Effector memory CD4-positive, alpha-beta T cell (primary cell): ENCODE results near the gene OPRM1.
"Not testable (repeated sequence)": the region's sequence is repeated elsewhere in the genome, so short reads cannot be mapped to it uniquely, and the experiment has no call there.

ENCODE experiments used
- DNase-seq, 3 donors: peaks; one replicate each; pipeline ENCODE4 v3.0.0-alpha.2; 2020
- H3K27ac ChIP-seq: 2 replicates; pipeline ENCODE4 v1.7.0; 2013; ENCODE audit warnings: mild to moderate bottlenecking, low read length, moderate library complexity; ENCODE audit not compliant: insufficient read depth, poor library complexity, severe bottlenecking
- H3K27me3 ChIP-seq: replicated peaks from 2 replicates; pipeline ENCODE4 v1.7.0; 2013; ENCODE audit warnings: mild to moderate bottlenecking, low read length; ENCODE audit not compliant: insufficient read depth, control insufficient read depth, poor library complexity, severe bottlenecking
- H3K36me3 ChIP-seq: 2 replicates; pipeline ENCODE4 v1.7.0; 2013; ENCODE audit warnings: mild to moderate bottlenecking, low read length, moderate library complexity; ENCODE audit not compliant: control insufficient read depth, insufficient read depth
- H3K4me1 ChIP-seq: 2 replicates; pipeline ENCODE4 v1.7.0; 2013; ENCODE audit warnings: low read length, mild to moderate bottlenecking; ENCODE audit not compliant: control insufficient read depth, insufficient read depth, poor library complexity, severe bottlenecking
- H3K4me3 ChIP-seq: 2 replicates; pipeline ENCODE4 v1.7.0; 2013; ENCODE audit warnings: low read length, low read depth, mild to moderate bottlenecking; ENCODE audit not compliant: insufficient read depth, poor library complexity, severe bottlenecking
- H3K9me3 ChIP-seq: 2 replicates; pipeline ENCODE4 v1.7.0; 2013; ENCODE audit warnings: mild to moderate bottlenecking, low read length, moderate library complexity; ENCODE audit not compliant: control insufficient read depth

Gene OPRM1

DNA sequence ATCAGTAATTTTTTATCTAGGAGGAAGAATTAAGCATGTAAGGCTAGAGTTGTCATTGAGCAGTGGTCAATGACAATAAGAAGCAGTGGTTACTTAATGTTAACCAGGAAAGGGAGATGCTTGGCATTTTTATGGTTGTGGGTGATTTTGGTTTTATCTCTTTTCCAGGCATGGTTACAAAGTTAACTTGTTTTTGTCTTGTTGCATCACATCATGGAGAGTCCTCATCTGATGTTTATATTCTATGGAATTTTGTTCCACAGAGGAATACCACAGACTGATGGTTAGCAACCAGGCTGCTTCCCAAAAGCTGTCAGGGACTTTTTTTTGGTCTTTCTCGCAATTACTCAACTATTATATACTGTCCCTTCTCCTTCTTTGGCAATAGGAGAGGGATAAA, 32.7 kb downstream of the OPRM1 start:
- H3K4me3 ChIP-seq: no peak overlapping the region

DNA sequence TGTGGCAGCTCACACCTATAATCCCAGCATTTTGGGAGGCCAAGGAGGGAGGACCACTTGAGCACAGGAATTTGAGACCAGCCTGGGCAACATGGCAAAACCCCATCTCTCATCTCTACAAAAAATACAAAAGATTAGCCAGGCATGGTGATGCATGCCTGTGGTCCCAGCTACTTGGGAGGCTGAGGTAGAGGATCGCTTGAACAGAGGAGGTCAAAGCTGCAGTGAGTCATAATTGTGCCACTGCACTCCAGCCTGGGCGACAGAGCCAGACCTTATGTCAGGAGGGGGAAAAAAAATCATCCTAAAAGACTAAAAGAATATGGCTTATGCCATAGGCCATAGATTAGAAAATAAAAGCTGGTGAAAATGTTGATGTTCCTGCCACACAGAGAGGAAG, 39.6 kb downstream of the OPRM1 start:
- not testable (repeated sequence) for H3K9me3 ChIP-seq, H3K4me1 ChIP-seq, H3K27ac ChIP-seq, H3K4me3 ChIP-seq, DNase-seq, H3K27me3 ChIP-seq, H3K36me3 ChIP-seq

More for the DNA sequence above, 32.7 kb downstream of the OPRM1 start:
- no peaks in the 10 kb centered on the region for H3K36me3 ChIP-seq
- H3K4me1 ChIP-seq: no peaks in the 10 kb centered on the region
- DNase-seq: no peak
- H3K9me3 ChIP-seq: no peaks in the 10 kb centered on the region
- no peaks in the 10 kb centered on the region for H3K27me3 ChIP-seq
- H3K27ac ChIP-seq: no peak overlapping the region

DNA sequence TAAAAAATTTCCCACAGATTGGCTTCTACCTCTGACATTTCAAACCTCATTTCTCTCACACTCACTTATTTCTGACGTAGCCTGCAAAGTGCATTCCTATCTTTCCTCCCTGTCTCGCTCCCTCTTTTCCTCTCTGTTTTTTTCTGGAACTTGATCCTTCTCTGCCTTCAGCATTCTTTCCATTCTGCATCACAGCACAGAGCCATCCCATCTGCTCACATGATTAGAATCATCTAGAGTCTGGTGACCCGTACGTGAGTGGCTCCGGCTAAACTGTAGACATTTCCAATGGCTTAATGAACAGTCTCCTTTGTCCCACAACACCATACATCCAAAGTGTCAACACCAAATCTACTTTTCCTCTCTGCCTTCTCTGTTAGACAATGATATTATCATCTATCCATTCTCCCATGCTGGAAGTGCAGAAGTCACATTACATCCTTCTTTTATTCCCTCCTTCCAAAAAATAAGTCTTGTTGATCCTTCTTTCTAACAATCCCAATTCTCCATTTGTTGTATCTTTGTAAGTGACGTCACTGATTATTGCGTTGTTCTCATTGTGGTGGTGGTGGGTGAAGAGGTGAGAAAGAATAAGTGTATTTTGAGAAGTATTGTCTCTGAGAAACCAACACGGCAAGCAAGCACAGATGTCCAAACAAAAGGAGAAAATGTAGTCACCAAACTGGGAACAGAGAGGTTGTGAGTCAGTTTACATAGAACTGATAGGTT, 41.6 kb downstream of the OPRM1 start:
- Histone ChIP-seq H3K4me1 (no peaks in the 10 kb centered on the region), H3K9me3 (no peaks in the 10 kb centered on the region), H3K4me3 (no peak overlapping the region), H3K36me3 (no peaks in the 10 kb centered on the region), H3K27me3 (no peaks in the 10 kb centered on the region), H3K27ac (no peak overlapping the region)
- no peak for DNase-seq

DNA sequence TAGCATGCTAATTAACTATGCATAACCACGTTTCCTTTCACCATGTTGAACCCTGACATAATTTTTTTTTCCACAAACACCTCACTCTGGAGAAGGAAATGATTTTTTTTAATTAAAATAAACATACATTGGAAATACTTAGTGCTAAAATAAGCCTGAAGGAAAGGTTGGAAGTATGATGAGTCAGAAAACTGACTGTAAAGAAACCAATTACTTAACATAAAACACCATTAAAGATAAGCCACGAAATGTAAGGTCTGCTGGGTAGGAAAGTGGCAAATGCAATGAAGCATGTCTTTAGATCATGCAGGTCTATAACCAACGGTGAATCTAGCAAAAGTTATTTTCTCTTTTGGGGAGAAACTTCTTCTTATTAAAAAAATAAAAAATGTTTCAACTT, 47.5 kb downstream of the OPRM1 start:
- Histone ChIP-seq H3K4me3 (no peak overlapping the region), H3K27ac (no peak overlapping the region), H3K4me1 (no peaks in the 10 kb centered on the region), H3K9me3 (no peaks in the 10 kb centered on the region), H3K36me3 (no peaks in the 10 kb centered on the region), H3K27me3 (no peaks in the 10 kb centered on the region)
- DNase-seq: no peak

DNA sequence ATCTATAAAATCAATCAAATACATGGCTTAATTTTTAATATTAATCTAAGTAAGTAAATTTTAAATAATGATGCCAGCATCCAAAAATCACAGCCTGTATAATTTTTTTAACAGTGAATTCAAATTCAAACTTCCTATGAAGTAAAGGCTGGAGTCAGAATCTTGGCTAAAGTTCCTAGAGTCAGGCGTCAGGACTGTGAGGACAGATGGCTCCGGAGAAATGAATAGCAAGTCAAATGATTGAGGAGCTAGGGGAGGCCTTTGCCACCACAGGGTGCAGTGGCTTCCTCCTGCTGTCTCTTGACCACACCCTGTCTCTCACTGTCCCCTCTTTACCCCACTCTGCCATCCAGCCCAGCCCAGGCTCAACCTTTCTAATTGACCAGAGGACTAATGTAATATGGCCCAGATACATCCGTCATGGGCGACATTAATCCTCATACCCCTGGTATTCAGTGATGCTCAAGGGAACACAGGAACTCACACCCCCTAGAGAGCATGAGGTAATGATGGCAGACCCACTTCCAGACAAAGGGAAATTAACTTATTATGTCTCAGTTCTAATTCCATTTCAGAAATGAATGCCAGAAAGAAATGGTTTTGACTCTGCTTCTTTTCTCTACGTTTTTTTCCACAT, 53.4 kb downstream of the OPRM1 start:
- H3K4me1 ChIP-seq: no peaks in the 10 kb centered on the region
- H3K27me3 ChIP-seq: no peaks in the 10 kb centered on the region
- no peaks in the 10 kb centered on the region for H3K9me3 ChIP-seq
- H3K27ac ChIP-seq: no peak overlapping the region
- no peak for DNase-seq
- H3K36me3 ChIP-seq: no peaks in the 10 kb centered on the region
- H3K4me3 ChIP-seq: no peak overlapping the region

DNA sequence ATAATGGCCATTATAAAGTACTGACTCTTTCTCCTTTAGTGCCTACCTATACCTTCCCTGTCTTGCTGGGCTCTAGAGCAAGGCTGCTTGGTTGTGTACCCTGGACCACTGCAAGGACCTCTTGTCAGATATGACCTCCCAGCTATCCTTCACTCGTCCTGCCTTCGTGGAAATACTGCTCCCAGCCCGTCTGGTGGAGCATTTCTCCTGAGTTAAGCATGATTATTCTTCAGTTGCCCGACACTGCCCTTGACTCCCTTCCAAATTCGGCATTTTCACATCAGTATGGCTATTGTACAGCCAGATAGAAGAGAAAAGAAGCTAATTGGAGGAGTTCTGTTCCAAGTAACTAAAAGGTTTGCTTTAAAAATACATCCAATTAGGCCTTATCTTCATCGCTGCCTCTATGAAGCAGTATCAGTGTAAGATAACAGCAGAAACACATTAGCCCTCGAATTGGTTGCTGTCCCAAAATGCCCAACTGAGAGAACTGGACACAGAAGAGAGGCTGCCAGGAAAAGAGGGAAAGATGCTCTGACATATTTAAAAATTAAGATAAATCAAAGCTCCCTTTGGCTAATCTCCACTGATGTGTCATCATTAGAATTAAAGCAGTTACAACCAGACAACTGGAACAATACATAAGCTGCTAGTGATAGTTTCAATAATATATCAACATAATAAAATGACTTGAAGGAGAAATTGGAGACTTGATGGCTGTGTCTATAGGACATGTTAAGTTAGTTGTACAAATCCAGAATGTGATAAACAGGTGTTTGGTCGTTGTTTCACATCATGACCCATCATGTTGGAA, 54.4 kb downstream of the OPRM1 start:
- no peaks in the 10 kb centered on the region for H3K9me3 ChIP-seq
- no peak overlapping the region for H3K27ac ChIP-seq
- no peaks in the 10 kb centered on the region for H3K4me1 ChIP-seq
- no peak overlapping the region for H3K4me3 ChIP-seq
- DNase-seq: no peak
- H3K27me3 ChIP-seq: no peaks in the 10 kb centered on the region
- H3K36me3 ChIP-seq: no peaks in the 10 kb centered on the region

DNA sequence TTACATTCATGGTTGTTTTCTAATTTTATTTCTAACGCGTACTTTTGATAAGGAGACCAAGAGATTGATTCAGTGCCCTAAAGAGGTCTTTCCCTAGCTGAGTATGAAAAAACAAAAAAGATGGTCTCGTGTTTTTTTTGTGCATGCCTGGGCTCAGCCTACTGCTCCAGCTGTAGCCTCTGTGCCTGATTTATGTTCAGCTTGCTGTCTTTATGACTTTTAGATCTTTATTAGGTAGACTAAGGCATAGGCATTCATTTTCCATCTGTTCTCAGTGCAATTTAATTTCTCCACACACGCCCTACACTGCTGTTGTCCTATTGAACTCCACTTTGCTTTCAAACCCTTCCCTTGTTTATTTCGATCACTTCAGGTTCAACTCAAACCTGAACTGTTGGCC, 56.5 kb downstream of the OPRM1 start:
- Histone ChIP-seq H3K4me3 (no peak overlapping the region), H3K4me1 (no peaks in the 10 kb centered on the region), H3K27me3 (no peaks in the 10 kb centered on the region), H3K36me3 (no peaks in the 10 kb centered on the region), H3K27ac (no peak overlapping the region), H3K9me3 (no peaks in the 10 kb centered on the region)
- no peak for DNase-seq

DNA sequence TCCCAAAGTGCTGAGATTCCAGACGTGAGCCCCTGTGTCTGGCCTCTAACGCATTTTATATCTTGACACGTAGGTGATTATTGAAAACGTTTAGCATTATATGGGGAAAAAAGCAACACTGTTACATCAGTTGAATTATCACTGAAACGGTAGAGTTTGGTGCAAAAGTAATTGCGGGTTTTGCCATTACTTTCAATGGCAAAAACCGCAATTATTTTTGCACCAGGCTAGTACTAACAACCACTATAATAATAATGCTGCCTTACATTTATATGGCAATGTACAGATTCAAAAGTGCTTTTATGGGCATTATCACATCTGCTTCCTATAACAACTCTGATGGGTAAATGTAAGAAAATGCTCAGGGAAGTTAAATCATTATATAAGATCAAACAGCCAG, 57.3 kb downstream of the OPRM1 start:
- Histone ChIP-seq H3K27me3 (no peaks in the 10 kb centered on the region), H3K27ac (no peak overlapping the region), H3K36me3 (no peaks in the 10 kb centered on the region), H3K4me1 (no peaks in the 10 kb centered on the region), H3K4me3 (no peak overlapping the region), H3K9me3 (no peaks in the 10 kb centered on the region)
- no peak for DNase-seq

DNA sequence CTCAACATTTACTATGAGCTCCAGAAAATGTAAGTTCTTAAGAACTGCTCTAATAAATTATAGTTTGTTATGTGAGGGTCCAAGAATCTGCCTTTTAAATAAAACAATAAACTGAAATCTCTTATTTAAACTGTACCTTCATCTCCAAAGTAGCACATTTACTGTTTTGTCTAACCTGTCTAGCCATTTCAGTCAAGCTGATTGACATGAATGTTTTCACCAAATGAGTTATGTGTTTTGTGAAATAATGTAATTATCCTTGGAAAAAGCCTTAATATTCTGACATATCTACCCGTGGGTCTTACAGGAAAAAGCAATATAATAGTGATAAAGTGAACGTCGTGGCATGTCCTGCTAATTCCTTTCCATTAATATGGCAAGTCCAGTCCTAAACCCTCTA, 57.8 kb downstream of the OPRM1 start:
- Histone ChIP-seq H3K36me3 (no peaks in the 10 kb centered on the region), H3K4me1 (no peaks in the 10 kb centered on the region), H3K4me3 (no peak overlapping the region), H3K27me3 (no peaks in the 10 kb centered on the region), H3K9me3 (no peaks in the 10 kb centered on the region), H3K27ac (no peak overlapping the region)
- no peak for DNase-seq

DNA sequence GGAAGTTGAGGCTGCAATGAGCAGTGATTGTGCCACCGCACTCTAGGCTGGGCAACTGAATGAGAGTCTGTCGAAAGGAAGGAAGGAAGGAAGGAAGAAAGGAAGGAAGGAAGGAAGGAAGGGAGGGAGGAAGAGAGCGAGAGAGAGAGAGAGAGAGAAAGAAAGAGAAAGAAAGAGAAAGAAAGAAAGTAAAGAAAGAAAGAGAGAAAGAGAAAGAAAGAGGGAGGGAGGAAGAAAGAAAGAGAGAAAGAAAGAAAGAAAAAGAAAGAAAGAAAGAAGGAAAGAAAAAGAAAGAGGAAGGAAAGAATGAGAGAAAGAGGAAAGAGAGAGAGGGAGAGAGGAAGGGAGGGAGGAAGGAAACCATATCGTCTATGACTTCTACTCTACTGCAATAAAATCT, 60.2 kb downstream of the OPRM1 start:
- Histone ChIP-seq H3K36me3 (no peaks in the 10 kb centered on the region), H3K9me3 (no peaks in the 10 kb centered on the region), H3K27ac (no peak overlapping the region), H3K4me1 (no peaks in the 10 kb centered on the region), H3K27me3 (no peaks in the 10 kb centered on the region), H3K4me3 (no peak overlapping the region)
- DNase-seq: no peak
